NCI-H187 (cell line): ENCODE data around the gene USF1.
"Not testable (repeated sequence)": the region's sequence is repeated elsewhere in the genome, so short reads cannot be mapped to it uniquely, and the experiment has no call there.

Source experiments
- DNase-seq, 2 experiments: peaks; one replicate each; lab custom pipeline; 2025; lab: John Stamatoyannopoulos, UW

Gene USF1

GRCh38 chr1:161079436-161080110 lies 33.8 kb upstream of the USF1 start:
- no peak for DNase-seq

GRCh38 chr1:161077426-161077825 lies 31.6 kb upstream of the USF1 start:
- no peak for DNase-seq

- no peak for DNase-seq
These were observed 30.6 kb upstream of the USF1 start for GRCh38 chr1:161076410-161076809.

- no peak for DNase-seq
These were observed 29.0 kb upstream of the USF1 start for GRCh38 chr1:161074676-161075368.

- DNase-seq: no peak
These were observed 27.8 kb upstream of the USF1 start for GRCh38 chr1:161073474-161074121.

GRCh38 chr1:161072751-161073449 lies 27.1 kb upstream of the USF1 start:
- no peak for DNase-seq

GRCh38 chr1:161071886-161072371 lies 26.2 kb upstream of the USF1 start:
- no peak for DNase-seq

- no peak for DNase-seq
These were observed 25.0 kb upstream of the USF1 start for GRCh38 chr1:161070761-161071160.

- DNase-seq: no peak
These were observed 24.0 kb upstream of the USF1 start, which contains the start of gene ARHGAP30 for GRCh38 chr1:161069731-161070270. ARHGAP30 (minus strand) TSS chr1:161069891; CDS start chr1:161069624, 267 bp downstream.

GRCh38 chr1:161069241-161069640 lies 23.5 kb upstream of the USF1 start:
- DNase-seq: no peak

- no peak for DNase-seq
These were observed 22.8 kb upstream of the USF1 start for GRCh38 chr1:161068306-161069234.

- DNase-seq: no peak
These were observed 20.9 kb upstream of the USF1 start for GRCh38 chr1:161066694-161067093.

- not testable (repeated sequence) for DNase-seq
These were observed 19.9 kb upstream of the USF1 start for GRCh38 chr1:161065681-161066080.

GRCh38 chr1:161063936-161064335 lies 18.2 kb upstream of the USF1 start:
- DNase-seq: not testable (repeated sequence)

- DNase-seq: no peak
These were observed 15.6 kb upstream of the USF1 start for GRCh38 chr1:161061419-161061818.

GRCh38 chr1:161059293-161059692 lies 13.5 kb upstream of the USF1 start:
- DNase-seq: no peak

- DNase-seq: no peak
These were observed 9.0 kb upstream of the USF1 start for GRCh38 chr1:161054805-161055204.

GRCh38 chr1:161054232-161054631 lies 8.5 kb upstream of the USF1 start:
- DNase-seq: no peak

GRCh38 chr1:161052899-161053298 lies 7.1 kb upstream of the USF1 start:
- no peak for DNase-seq

- no peak for DNase-seq
These were observed 5.4 kb upstream of the USF1 start for GRCh38 chr1:161051219-161051618.
